ENCODE results near the gene LRRC71.

DNA sequence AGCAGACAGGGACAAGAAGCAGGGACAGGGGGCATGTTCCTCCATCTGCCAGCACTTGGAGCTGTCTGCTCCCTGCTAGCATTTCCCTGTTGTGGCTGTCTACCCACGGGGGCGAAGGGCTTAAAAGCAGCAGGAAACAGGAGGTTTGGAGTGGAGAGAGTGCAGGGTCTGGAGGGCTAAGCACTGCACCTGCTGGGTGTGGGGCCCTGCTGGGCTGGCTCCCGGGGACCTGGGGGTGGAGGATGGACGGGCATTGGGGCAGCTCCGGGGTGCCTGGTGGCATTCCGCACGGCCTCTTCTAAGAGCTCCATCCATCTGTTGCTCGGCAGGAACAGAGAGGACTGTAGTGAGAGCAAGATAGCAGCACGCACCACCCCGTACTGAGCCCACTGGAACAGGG, 21.2 kb downstream of the LRRC71 start:
- TF ChIP-seq POLR2AphosphoS5 (IDR thresholded peaks at IDR 0.05), result no peak
- TF ChIP-seq, protein P1, sequence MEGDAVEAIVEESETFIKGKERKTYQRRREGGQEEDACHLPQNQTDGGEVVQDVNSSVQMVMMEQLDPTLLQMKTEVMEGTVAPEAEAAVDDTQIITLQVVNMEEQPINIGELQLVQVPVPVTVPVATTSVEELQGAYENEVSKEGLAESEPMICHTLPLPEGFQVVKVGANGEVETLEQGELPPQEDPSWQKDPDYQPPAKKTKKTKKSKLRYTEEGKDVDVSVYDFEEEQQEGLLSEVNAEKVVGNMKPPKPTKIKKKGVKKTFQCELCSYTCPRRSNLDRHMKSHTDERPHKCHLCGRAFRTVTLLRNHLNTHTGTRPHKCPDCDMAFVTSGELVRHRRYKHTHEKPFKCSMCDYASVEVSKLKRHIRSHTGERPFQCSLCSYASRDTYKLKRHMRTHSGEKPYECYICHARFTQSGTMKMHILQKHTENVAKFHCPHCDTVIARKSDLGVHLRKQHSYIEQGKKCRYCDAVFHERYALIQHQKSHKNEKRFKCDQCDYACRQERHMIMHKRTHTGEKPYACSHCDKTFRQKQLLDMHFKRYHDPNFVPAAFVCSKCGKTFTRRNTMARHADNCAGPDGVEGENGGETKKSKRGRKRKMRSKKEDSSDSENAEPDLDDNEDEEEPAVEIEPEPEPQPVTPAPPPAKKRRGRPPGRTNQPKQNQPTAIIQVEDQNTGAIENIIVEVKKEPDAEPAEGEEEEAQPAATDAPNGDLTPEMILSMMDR (IDR thresholded peaks at IDR 0.05), result no peak

All from breast epithelium (tissue), 3 donors.